ENCODE data around the gene GDF10.

The GDF10 gene, protein sequence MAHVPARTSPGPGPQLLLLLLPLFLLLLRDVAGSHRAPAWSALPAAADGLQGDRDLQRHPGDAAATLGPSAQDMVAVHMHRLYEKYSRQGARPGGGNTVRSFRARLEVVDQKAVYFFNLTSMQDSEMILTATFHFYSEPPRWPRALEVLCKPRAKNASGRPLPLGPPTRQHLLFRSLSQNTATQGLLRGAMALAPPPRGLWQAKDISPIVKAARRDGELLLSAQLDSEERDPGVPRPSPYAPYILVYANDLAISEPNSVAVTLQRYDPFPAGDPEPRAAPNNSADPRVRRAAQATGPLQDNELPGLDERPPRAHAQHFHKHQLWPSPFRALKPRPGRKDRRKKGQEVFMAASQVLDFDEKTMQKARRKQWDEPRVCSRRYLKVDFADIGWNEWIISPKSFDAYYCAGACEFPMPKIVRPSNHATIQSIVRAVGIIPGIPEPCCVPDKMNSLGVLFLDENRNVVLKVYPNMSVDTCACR

DNA sequence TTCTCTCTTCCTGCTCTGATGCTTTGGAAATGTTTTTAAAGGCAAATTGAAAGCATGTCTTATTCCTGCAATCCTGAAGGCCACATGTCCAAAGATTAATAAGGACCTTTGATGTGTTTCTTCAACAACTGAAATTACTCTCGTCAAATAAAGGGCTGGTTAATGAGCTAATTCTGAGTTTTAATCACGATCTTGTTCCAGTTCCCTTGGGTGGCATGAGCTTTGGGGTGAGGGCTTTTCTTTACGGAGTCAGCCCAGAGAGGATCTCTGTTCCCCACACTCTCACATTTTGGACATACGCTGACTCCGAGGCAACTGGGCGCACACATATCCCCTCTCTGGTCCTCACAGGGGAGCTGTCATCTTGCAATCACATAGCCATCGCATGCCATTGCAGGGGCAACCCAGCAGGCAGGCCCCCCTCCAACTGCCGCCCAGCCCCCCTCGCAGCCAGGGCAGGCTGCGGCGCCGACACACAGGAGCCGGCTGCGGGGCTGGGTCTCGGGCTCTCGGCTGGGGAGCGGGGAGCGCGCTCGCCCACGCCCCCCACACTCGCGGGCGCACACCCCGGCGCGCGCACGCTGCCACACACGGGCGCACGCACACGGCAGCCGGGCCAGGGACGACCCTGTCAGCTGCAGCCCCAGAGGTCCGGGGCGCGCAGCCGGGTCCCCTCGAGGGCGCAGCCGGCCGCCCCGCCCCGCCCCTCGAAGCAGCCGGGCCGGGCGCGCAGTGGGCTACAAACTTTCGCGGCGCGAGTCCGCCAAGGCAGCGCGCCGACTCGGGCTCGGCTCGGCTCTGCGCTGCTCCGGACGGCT lies at the start of gene GDF10:
Gene GDF10 (plus strand): TSS at position 587 of the 818 bp plus-strand sequence. CDS start 455 bp downstream, outside the sequence.
- H3K4me3 ChIP-seq (ENCODE audit: low read depth, low read length) = no peak within 1 kb of the TSS

DNA sequence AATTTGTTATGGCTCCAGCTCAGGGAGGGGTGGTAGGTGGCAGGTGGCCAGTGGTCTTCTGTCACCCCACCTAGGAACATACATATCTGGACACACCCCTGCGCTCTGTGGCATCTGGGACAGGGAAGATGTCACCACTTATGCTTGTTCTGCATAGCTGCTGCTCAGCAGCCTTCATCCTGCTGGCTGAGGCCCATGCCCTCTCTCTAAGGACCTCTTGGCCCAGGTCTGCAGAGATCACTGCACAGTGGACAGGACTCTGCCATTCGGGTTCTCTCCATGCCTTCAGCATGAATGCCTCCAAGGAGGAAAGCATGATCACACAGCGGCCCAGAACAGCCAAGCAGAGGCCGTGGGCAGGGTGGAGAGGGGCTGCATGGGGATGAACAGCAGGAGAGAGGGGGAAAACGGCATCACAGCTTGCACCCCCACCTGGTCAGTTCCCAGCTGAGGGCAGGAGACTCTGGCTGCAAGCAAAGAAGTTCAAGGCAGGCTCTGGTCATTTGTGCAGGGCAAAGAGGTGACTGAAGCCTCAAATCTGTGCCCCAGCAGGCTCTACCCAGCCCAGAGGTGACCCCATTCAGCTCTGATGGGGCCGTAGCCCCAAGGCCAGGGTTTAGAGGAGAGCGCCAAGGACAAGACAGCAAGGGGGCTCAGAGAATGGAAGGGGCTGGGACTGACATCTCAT lies 47.8 kb upstream of the GDF10 start:
- DNase-seq (ENCODE audit: low read depth) = no peak
- TF ChIP-seq, protein P1, sequence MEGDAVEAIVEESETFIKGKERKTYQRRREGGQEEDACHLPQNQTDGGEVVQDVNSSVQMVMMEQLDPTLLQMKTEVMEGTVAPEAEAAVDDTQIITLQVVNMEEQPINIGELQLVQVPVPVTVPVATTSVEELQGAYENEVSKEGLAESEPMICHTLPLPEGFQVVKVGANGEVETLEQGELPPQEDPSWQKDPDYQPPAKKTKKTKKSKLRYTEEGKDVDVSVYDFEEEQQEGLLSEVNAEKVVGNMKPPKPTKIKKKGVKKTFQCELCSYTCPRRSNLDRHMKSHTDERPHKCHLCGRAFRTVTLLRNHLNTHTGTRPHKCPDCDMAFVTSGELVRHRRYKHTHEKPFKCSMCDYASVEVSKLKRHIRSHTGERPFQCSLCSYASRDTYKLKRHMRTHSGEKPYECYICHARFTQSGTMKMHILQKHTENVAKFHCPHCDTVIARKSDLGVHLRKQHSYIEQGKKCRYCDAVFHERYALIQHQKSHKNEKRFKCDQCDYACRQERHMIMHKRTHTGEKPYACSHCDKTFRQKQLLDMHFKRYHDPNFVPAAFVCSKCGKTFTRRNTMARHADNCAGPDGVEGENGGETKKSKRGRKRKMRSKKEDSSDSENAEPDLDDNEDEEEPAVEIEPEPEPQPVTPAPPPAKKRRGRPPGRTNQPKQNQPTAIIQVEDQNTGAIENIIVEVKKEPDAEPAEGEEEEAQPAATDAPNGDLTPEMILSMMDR (IDR thresholded peaks at IDR 0.05; ENCODE audit: low read depth, low read length, missing control alignments) = no peak

More for the DNA sequence above, at the start of gene GDF10:
- DNase-seq (ENCODE audit: low read depth) = no peak
- TF ChIP-seq, protein P1 (IDR thresholded peaks at IDR 0.05; ENCODE audit: low read depth, low read length, missing control alignments) = no peak

GRCh38 chr10:47253030-47253637 lies 46.9 kb upstream of the GDF10 start:
- DNase-seq (ENCODE audit: low read depth) = no peak
- TF ChIP-seq, protein P1 (IDR thresholded peaks at IDR 0.05; ENCODE audit: low read depth, low read length, missing control alignments) = no peak
- H3K4me3 ChIP-seq (ENCODE audit: low read depth, low read length) = no peak overlapping the region

More for the DNA sequence above, 47.8 kb upstream of the GDF10 start:
- no peak overlapping the region for H3K4me3 ChIP-seq (ENCODE audit: low read depth, low read length)

DNA sequence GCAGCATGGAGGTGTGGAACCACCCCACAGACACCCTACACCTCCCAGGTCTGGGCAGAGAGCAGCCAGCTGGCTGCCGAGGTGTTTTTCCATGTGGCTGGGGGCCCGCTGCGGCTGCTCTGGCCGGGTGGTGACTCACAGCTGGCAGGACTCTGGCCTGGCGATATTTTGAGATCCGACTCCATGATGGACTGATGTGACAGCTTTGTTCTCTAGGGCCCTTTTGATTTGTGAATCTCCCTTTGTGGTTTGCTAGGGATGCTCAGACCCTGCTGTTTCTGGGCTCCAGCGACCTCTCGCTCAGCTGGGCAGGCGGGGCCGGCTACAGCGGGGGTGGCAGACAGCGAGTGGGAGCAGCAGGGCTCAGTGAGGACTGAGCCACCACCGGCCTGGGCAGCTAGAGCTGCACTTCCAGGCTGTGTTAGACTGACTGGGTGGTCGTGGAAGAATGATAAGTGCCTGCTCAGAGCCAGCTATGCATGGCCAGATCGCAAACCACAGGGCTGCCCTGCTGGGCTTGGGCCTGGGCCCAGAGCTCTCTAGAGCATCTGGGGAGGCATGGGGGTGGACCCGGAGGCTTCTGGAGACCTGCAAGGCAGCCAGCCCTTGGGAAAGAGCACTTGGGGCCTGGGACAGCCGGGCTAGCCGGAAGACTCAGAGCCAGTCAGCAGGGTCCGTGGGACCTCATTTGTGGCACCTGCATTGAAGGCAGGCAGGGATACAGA lies 46.2 kb upstream of the GDF10 start:
- no peak for DNase-seq (ENCODE audit: low read depth)
- H3K4me3 ChIP-seq (ENCODE audit: low read depth, low read length) = no peak overlapping the region
- TF ChIP-seq, protein P1 (IDR thresholded peaks at IDR 0.05; ENCODE audit: low read depth, low read length, missing control alignments) = no peak

- no peak for DNase-seq (ENCODE audit: low read depth)
- no peak overlapping the region for H3K4me3 ChIP-seq (ENCODE audit: low read depth, low read length)
- TF ChIP-seq, protein P1 (IDR thresholded peaks at IDR 0.05; ENCODE audit: low read depth, low read length, missing control alignments) = no peak
Observed at GRCh38 chr10:47254611-47255010, 45.4 kb upstream of the GDF10 start.
